NCI-H524 (cell line): ENCODE data around the gene ACTN4.
"Not testable (repeated sequence)": the region's sequence is repeated elsewhere in the genome, so short reads cannot be mapped to it uniquely, and the experiment has no call there.

ENCODE experiments used
- DNase-seq, 2 experiments: peaks; one replicate each; lab custom pipeline; 2025; lab: John Stamatoyannopoulos, UW

Gene ACTN4

GRCh38 chr19:38737921-38738737 lies 90.7 kb downstream of the ACTN4 start:
- DNase-seq, result no peak

GRCh38 chr19:38739440-38740256 lies 92.2 kb downstream of the ACTN4 start:
- no peak for DNase-seq

- DNase-seq, result no peak
These were observed 92.8 kb downstream of the ACTN4 start for GRCh38 chr19:38740257-38740592.

GRCh38 chr19:38740932-38741331 lies 93.5 kb downstream of the ACTN4 start:
- no peak for DNase-seq

- DNase-seq, result no peak
These were observed 94.2 kb downstream of the ACTN4 start for GRCh38 chr19:38741670-38742069.

- DNase-seq, result no peak
These were observed 94.8 kb downstream of the ACTN4 start for GRCh38 chr19:38742296-38742695.

- no peak for DNase-seq
These were observed 95.5 kb downstream of the ACTN4 start for GRCh38 chr19:38742906-38743305.

GRCh38 chr19:38743394-38744297 lies 96.2 kb downstream of the ACTN4 start:
- DNase-seq, result no peak

GRCh38 chr19:38744298-38744681 lies 96.8 kb downstream of the ACTN4 start, which contains the start of gene CAPN12:
TSS of gene CAPN12 (minus strand) at chr19:38744474. CDS start at chr19:38744165, 309 bp downstream.
- no peak for DNase-seq

GRCh38 chr19:38744874-38745273 lies 97.4 kb downstream of the ACTN4 start:
- DNase-seq, result no peak

- no peak for DNase-seq
These were observed 97.9 kb downstream of the ACTN4 start for GRCh38 chr19:38745316-38745715.

GRCh38 chr19:38753783-38754182 lies 106.3 kb downstream of the ACTN4 start:
- DNase-seq, result not testable (repeated sequence)

GRCh38 chr19:38754196-38754595 lies 106.7 kb downstream of the ACTN4 start:
- not testable (repeated sequence) for DNase-seq

- DNase-seq, result no peak
These were observed 112.1 kb downstream of the ACTN4 start for GRCh38 chr19:38759590-38760003.

GRCh38 chr19:38760805-38761517 lies 113.5 kb downstream of the ACTN4 start:
- not testable (repeated sequence) for DNase-seq

- not testable (repeated sequence) for DNase-seq
These were observed 114.5 kb downstream of the ACTN4 start for GRCh38 chr19:38761884-38762389.

- no peak for DNase-seq
These were observed 116.4 kb downstream of the ACTN4 start for GRCh38 chr19:38763795-38764220.

- DNase-seq, result no peak
These were observed 117.8 kb downstream of the ACTN4 start for GRCh38 chr19:38765214-38765613.

- DNase-seq, result no peak
These were observed 119.0 kb downstream of the ACTN4 start for GRCh38 chr19:38766276-38767047.

- no peak for DNase-seq
These were observed 122.3 kb downstream of the ACTN4 start for GRCh38 chr19:38769635-38770211.
